H1 (cell line): ENCODE measurements around the gene TBC1D19. TPM values are rescaled to one million over a fixed set of nuclear protein-coding genes. Genes with fewer than 3 reads are reported as not detected.

Source experiments
- CTCF ChIA-PET: fragments of 300-600 bp; sonication (Branson Sonifier 250); formaldehyde crosslinking; loops from one replicate; lab custom pipeline; 2021; ENCODE audit not compliant: partially characterized antibody; lab: Charles Lee
- POLR2A ChIA-PET: fragments of 300-600 bp; sonication (Branson Sonifier 250); formaldehyde crosslinking; loops from one replicate; lab custom pipeline; 2021; ENCODE audit warnings: inconsistent platforms; ENCODE audit not compliant: partially characterized antibody; lab: Charles Lee
- DNase-seq, 2 experiments: peaks; one replicate each; pipeline versions ENCODE4 v3.0.0 to v3.0.0-alpha.2; 2010 to 2022; ENCODE audit warnings: low spot score in 2 of 2, low read depth in 1 of 2, mixed read lengths in 1 of 2
- FAIRE-seq: peaks from 2 replicates; lab custom pipeline; 2011; peaks lifted over from hg19 to GRCh38; lab: Jason Lieb, UNC
- H2AFZ ChIP-seq: 2 replicates; pipeline ENCODE4 v1.8.1; 2012; ENCODE audit warnings: low read length, inconsistent platforms
- H2AK5ac ChIP-seq: 2 replicates; pipeline ENCODE4 v1.6.1; 2013; ENCODE audit warnings: low read depth, low read length
- H2BK120ac ChIP-seq: replicated peaks from 2 replicates; pipeline ENCODE3; 2013; ENCODE audit warnings: low read depth, low read length, inconsistent platforms
- H2BK12ac ChIP-seq: 2 replicates; pipeline ENCODE4 v1.6.1; 2013; ENCODE audit warnings: low read depth, low read length
- H2BK15ac ChIP-seq: 2 replicates; pipeline ENCODE4 v1.6.1; 2013; ENCODE audit warnings: low read length
- H2BK20ac ChIP-seq: 2 replicates; pipeline ENCODE4 v1.6.1; 2013; ENCODE audit warnings: low read length
- H2BK5ac ChIP-seq: 2 replicates; pipeline ENCODE4 v1.6.1; 2013; ENCODE audit warnings: low read depth, low read length
- H3K14ac ChIP-seq: 2 replicates; pipeline ENCODE4 v1.6.1; 2013; ENCODE audit warnings: inconsistent platforms; ENCODE audit not compliant: insufficient read length
- H3K18ac ChIP-seq: 2 replicates; pipeline ENCODE4 v1.6.1; 2013; ENCODE audit warnings: low read length; ENCODE audit errors: extremely low read depth
- H3K23ac ChIP-seq: 2 replicates; pipeline ENCODE4 v1.6.1; 2013; ENCODE audit warnings: inconsistent platforms; ENCODE audit not compliant: insufficient read length
- H3K23me2 ChIP-seq: 2 replicates; pipeline ENCODE4 v1.6.1; 2013; ENCODE audit warnings: low read depth, low read length
- H3K27ac ChIP-seq: 2 replicates; pipeline ENCODE4 v1.6.1; 2011; ENCODE audit warnings: low read depth, low read length, inconsistent platforms
- H3K27me3 ChIP-seq, 4 experiments: replicated peaks in 1 of 4; 1 replicate in 1 of 4; 2 replicates in 3 of 4; pipeline versions ENCODE4 v1.6.1 to v1.8.1; 2011 to 2013; ENCODE audit warnings: low read length in 3 of 4, mild to moderate bottlenecking in 3 of 4, inconsistent platforms in 2 of 4, mixed read lengths in 2 of 4, moderate library complexity in 1 of 4; ENCODE audit not compliant: control insufficient read depth in 3 of 4, insufficient read depth in 3 of 4; ENCODE audit errors: extremely low read depth in 1 of 4
- H3K36me3 ChIP-seq, 4 experiments: 2 replicates each; pipeline versions ENCODE4 v1.6.1 to v1.8.1; 2011 to 2013; ENCODE audit warnings: mild to moderate bottlenecking in 4 of 4, low read length in 3 of 4, moderate library complexity in 2 of 4, control low read depth in 1 of 4, inconsistent platforms in 1 of 4; ENCODE audit not compliant: insufficient read depth in 4 of 4, control insufficient read depth in 2 of 4
- H3K4ac ChIP-seq: replicated peaks from 2 replicates; pipeline ENCODE3; 2013; ENCODE audit warnings: low read length, low read depth, mixed read lengths, inconsistent platforms; ENCODE audit not compliant: insufficient read length
- H3K4me1 ChIP-seq, 4 experiments: replicated peaks in 1 of 4; 1 replicate in 1 of 4; 2 replicates in 3 of 4; pipeline versions ENCODE4 v1.6.1 to v1.8.1; 2011 to 2013; ENCODE audit warnings: low read length in 3 of 4, inconsistent platforms in 2 of 4, mixed read lengths in 1 of 4; ENCODE audit not compliant: insufficient read depth in 4 of 4, control insufficient read depth in 3 of 4
- H3K4me2 ChIP-seq, 2 experiments: 2 replicates each; pipeline versions ENCODE4 v1.6.1 to v1.8.1; 2011 to 2013; ENCODE audit warnings: low read depth in 2 of 2, low read length in 2 of 2, control low read depth in 1 of 2, inconsistent platforms in 1 of 2, mild to moderate bottlenecking in 1 of 2; ENCODE audit not compliant: insufficient read depth in 1 of 2
- H3K4me3 ChIP-seq, 4 experiments: fragments of 200-600, 300-600 bp in 1 of 4; sonication (generic), shearing (Covaris generic), sonication (Bioruptor Twin) in 1 of 4; 2 replicates each; pipeline versions ENCODE4 v1.5.1 to v1.8.1; 2011 to 2016; ENCODE audit warnings: low read length in 4 of 4, low read depth in 3 of 4, control low read depth in 2 of 4, inconsistent platforms in 2 of 4, mild to moderate bottlenecking in 2 of 4, mixed read lengths in 1 of 4, moderate library complexity in 1 of 4; ENCODE audit not compliant: insufficient read depth in 2 of 4; ENCODE audit errors: extremely low read depth in 1 of 4
- H3K56ac ChIP-seq: replicated peaks from 2 replicates; pipeline ENCODE3; 2013; ENCODE audit warnings: low read depth, mild to moderate bottlenecking, mixed read lengths, low read length, inconsistent platforms; ENCODE audit not compliant: insufficient read length
- H3K79me1 ChIP-seq: 2 replicates; pipeline ENCODE4 v1.6.1; 2013; ENCODE audit warnings: low read depth, low read length, control low read depth
- H3K79me2 ChIP-seq, 2 experiments: 2 replicates each; pipeline versions ENCODE4 v1.6.1 to v1.8.1; 2012 to 2013; ENCODE audit warnings: low read length in 2 of 2, mild to moderate bottlenecking in 2 of 2, inconsistent platforms in 1 of 2; ENCODE audit not compliant: insufficient read depth in 2 of 2, control insufficient read depth in 1 of 2
- H3K9ac ChIP-seq, 4 experiments: replicated peaks in 1 of 4; 1 replicate in 1 of 4; 2 replicates in 3 of 4; pipeline versions ENCODE4 v1.6.1 to v1.8.1; 2011 to 2013; ENCODE audit warnings: low read depth in 3 of 4, low read length in 3 of 4, control low read depth in 2 of 4, mild to moderate bottlenecking in 2 of 4, moderate library complexity in 2 of 4, inconsistent platforms in 1 of 4; ENCODE audit errors: extremely low read depth in 1 of 4
- H3K9me3 ChIP-seq, 2 experiments: 2 replicates each; pipeline versions ENCODE4 v1.6.1 to v1.8.1; 2012 to 2013; ENCODE audit warnings: mild to moderate bottlenecking in 2 of 2, moderate library complexity in 2 of 2, control low read depth in 1 of 2, inconsistent platforms in 1 of 2, low read depth in 1 of 2, low read length in 1 of 2, mixed read lengths in 1 of 2; ENCODE audit not compliant: insufficient read depth in 2 of 2
- H4K20me1 ChIP-seq, 2 experiments: replicated peaks in 1 of 2; 2 replicates each; pipeline versions ENCODE3 to v1.8.1; 2011 to 2013; ENCODE audit warnings: inconsistent platforms in 2 of 2, low read length in 2 of 2, mild to moderate bottlenecking in 1 of 2; ENCODE audit not compliant: insufficient read depth in 2 of 2, control insufficient read depth in 1 of 2
- H4K5ac ChIP-seq: 2 replicates; pipeline ENCODE4 v1.6.1; 2013; ENCODE audit warnings: low read length, low read depth, mixed read lengths, inconsistent platforms; ENCODE audit not compliant: insufficient read length
- H4K8ac ChIP-seq: 2 replicates; pipeline ENCODE4 v1.8.0; 2013; ENCODE audit warnings: mild to moderate bottlenecking, moderate library complexity, low read length, inconsistent platforms; ENCODE audit not compliant: insufficient read depth; ENCODE audit errors: extremely low read depth
- H4K91ac ChIP-seq: replicated peaks from 2 replicates; pipeline ENCODE3; 2013; ENCODE audit warnings: low read length, mixed read lengths, inconsistent platforms; ENCODE audit not compliant: insufficient read length
- CBX8 ChIP-seq: fragments of 300-800, 300-1000 bp; sonication (generic); IDR thresholded peaks from 2 replicates; pipeline ENCODE4 v1.7.1; 2016; ENCODE audit warnings: low read depth, low read length, borderline replicate concordance
- EGR1 ChIP-seq: IDR thresholded peaks from 2 replicates; pipeline ENCODE4 v1.6.1; 2011; ENCODE audit warnings: low read depth, low read length, borderline replicate concordance
- HDAC6 ChIP-seq: IDR thresholded peaks from one replicate; pipeline ENCODE4 v1.7.1; 2012; ENCODE audit warnings: low read depth, mild to moderate bottlenecking, inconsistent platforms, low read length, moderate library complexity
- POU5F1 ChIP-seq: IDR thresholded peaks from 2 replicates; pipeline ENCODE4 v1.6.1; 2011; ENCODE audit warnings: low read depth, mild to moderate bottlenecking, low read length, moderate library complexity
- TEAD4 ChIP-seq: IDR thresholded peaks from 2 replicates; pipeline ENCODE4 v1.6.1; 2012; ENCODE audit warnings: low read depth, low read length, inconsistent platforms, mixed read lengths
- WGBS, 2 experiments: shearing (Covaris generic) in 1 of 2; methylation state at CpG; one replicate each; pipeline versions ENCODE4 v1.1.6 to v1.1.7; 2013 to 2015; ENCODE audit warnings: low lambda C conversion rate in 2 of 2, mixed read lengths in 2 of 2, inconsistent platforms in 1 of 2, low coverage in 1 of 2, missing lambda C conversion rate in 1 of 2; ENCODE audit not compliant: insufficient replicate concordance in 2 of 2, insufficient coverage in 1 of 2, insufficient read length in 1 of 2; ENCODE audit errors: extremely low coverage in 1 of 2, missing lambda C conversion rate in 1 of 2; 5-methylcytosine and 5-hydroxymethylcytosine counted together
- polyA plus RNA-seq, 7 experiments: library from polyadenylated mRNA; depleted of rRNA in 3 of 7; stranded (reverse) in 5 of 7; unstranded in 2 of 7; fragments of >200 nt in 5 of 7; fragments of 200-250 nt in 2 of 7; gene quantifications; 1 replicate in 5 of 7; 2 replicates in 1 of 7; 4 replicates in 1 of 7; pipeline versions ENCODE4 v1.2.1 to v1.2.3, GENCODE V29; 2011 to 2013; ENCODE audit warnings: missing spikeins in 2 of 7, mixed read lengths in 2 of 7
- total RNA-seq: library from RNA; stranded (reverse); fragmentation: NEBNext Ultra II Directional; extraction: Animal tissue kit (Norgen Biotek cat#: 25700); gene quantifications from 2 replicates; pipeline ENCODE4 v1.2.1, GENCODE V29; 2021

The TBC1D19 gene
- total and polyA plus RNA-seq, 2 of the 8 experiments (the other 6 are each of a cell fraction or from before 2014, with no cell fraction given): 1.9 to 3.5 TPM

GRCh38 chr4:26803211-26803861 is 219.5 kb downstream of the TBC1D19 start:
- Histone ChIP-seq H3K14ac (no peak overlapping the region), H2AFZ (peak overlapping the region; percentile 89), H2AK5ac (no peak overlapping the region), H3K4me2 (no peak overlapping the region), H4K20me1 (no peaks in the 10 kb centered on the region), H3K79me2 (no peaks in the 10 kb centered on the region), H3K79me1 (no peaks in the 10 kb centered on the region), H2BK5ac (peak overlapping the region; percentile 40; the same call in 1 of the 2 replicates), H3K36me3 (no peaks in the 10 kb centered on the region), H3K4me3 (no peak overlapping the region), H3K4me1 (peaks cover 0 to 5% (median 4%) of the 10 kb centered on the region in 4 experiments; a peak in 4 of 7 replicates), H3K56ac (no peak overlapping the region), H2BK120ac (no peak overlapping the region), H2BK15ac (no peak overlapping the region), H3K4ac (no peak overlapping the region), H3K27ac (no peak overlapping the region), H3K27me3 (no peaks in the 10 kb centered on the region), H3K9me3 (no peaks in the 10 kb centered on the region), H3K9ac (no peak overlapping the region), H3K23ac (no peak overlapping the region), H2BK12ac (peak overlapping the region; percentile 83; the same call in 1 of the 2 replicates), H4K5ac (no peak overlapping the region), H3K23me2 (no peaks in the 10 kb centered on the region), H2BK20ac (no peak overlapping the region), H4K8ac (peak overlapping the region; percentile 71), H4K91ac (no peak overlapping the region), H3K18ac (no peak overlapping the region)
- WGBS, 2 experiments: 73% methylated on average over 9 of the region's 9 CpGs; no CpG with 5 or more reads in 1 of the 2 experiments
- CTCF ChIA-PET: interaction anchor here (1.3 kb wide), 2 partner anchors 15 to 57 kb away, joined by 3 read pairs; no protein-coding TSS in a partner anchor
- POLR2A ChIA-PET: no interaction called here
- TF ChIP-seq POU5F1 (no peak), HDAC6 (no peak), EGR1 (no peak), TEAD4 (no peak), CBX8 (no peak)
- FAIRE-seq (no peak), DNase-seq (no peak)
